ENCODE measurements around the gene WEE2.

DNA sequence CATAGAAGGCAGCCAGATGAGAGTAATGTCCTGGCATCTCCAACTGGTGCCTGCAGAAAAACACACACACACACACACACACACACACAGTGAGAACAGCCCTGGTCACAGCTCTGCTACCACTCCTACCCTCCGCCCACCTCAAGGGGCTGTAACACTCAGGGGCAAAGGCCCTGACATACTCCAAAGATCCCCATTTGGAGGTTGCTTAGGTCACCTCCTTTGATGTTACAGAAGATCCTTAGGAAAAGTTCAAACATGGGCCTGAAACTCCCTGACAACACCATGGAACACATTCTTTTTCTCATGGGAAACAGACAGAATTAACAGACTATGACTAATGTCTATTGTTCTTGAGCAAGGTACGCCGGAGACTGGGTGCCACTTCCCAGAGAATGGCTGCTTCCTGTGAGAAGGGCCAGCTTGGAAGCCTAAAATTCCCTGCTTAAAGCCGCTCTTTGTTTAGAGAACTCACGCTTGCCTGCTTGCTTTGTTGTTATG lies 33.9 kb upstream of the WEE2 start:
- TF ChIP-seq POLR2AphosphoS5 (IDR thresholded peaks at IDR 0.05; ENCODE audit: low read depth, low read length) (no peak), TAF1 (IDR thresholded peaks at IDR 0.05; ENCODE audit: borderline replicate concordance, insufficient read depth, low read length) (no peak)
- TF ChIP-seq, protein P1, sequence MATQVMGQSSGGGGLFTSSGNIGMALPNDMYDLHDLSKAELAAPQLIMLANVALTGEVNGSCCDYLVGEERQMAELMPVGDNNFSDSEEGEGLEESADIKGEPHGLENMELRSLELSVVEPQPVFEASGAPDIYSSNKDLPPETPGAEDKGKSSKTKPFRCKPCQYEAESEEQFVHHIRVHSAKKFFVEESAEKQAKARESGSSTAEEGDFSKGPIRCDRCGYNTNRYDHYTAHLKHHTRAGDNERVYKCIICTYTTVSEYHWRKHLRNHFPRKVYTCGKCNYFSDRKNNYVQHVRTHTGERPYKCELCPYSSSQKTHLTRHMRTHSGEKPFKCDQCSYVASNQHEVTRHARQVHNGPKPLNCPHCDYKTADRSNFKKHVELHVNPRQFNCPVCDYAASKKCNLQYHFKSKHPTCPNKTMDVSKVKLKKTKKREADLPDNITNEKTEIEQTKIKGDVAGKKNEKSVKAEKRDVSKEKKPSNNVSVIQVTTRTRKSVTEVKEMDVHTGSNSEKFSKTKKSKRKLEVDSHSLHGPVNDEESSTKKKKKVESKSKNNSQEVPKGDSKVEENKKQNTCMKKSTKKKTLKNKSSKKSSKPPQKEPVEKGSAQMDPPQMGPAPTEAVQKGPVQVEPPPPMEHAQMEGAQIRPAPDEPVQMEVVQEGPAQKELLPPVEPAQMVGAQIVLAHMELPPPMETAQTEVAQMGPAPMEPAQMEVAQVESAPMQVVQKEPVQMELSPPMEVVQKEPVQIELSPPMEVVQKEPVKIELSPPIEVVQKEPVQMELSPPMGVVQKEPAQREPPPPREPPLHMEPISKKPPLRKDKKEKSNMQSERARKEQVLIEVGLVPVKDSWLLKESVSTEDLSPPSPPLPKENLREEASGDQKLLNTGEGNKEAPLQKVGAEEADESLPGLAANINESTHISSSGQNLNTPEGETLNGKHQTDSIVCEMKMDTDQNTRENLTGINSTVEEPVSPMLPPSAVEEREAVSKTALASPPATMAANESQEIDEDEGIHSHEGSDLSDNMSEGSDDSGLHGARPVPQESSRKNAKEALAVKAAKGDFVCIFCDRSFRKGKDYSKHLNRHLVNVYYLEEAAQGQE (IDR thresholded peaks at IDR 0.05; ENCODE audit: insufficient read depth in 1 of 2, low read depth in 2 of 2, low read length in 2 of 2) = no peak

All from PFSK-1 (cell line).